Choroid plexus epithelial cell (primary cell): ENCODE measurements around the gene LYRM4.

Source experiments
- DNase-seq: peaks from one replicate; pipeline ENCODE4 v3.0.0-alpha.2; 2010; ENCODE audit warnings: low read depth
- H3K4me3 ChIP-seq: 2 replicates; pipeline ENCODE4 v1.5.1; 2011; ENCODE audit warnings: low read depth, mild to moderate bottlenecking, control low read depth, low read length, moderate library complexity
- TF ChIP-seq, protein P1 (sequence below): conservative IDR thresholded peaks from 2 replicates; pipeline ENCODE4 v1.5.1; 2011; ENCODE audit warnings: low read depth, mild to moderate bottlenecking, control low read depth, inconsistent platforms, low read length, moderate library complexity

LYRM4 gene

DNA sequence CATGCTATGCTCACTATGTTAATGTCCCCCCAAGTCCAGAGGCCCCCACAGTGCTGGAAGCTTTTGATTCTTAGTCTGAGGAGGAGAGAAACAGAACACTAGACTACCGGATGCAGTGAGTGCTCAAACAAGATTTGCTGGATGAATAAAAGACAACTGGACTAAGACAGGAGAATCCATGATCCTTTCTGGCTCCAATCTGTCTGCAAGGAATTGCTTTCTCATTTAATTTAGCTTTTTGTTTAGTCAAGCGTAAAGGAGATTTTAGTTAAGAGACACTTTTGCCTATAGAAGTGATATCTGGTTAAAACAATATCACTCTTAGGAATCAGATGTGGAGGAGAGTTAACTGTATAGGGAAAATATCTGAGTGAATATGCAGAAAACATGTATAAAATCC, 13.5 kb downstream of the LYRM4 start:
- no peak overlapping the region for H3K4me3 ChIP-seq
- TF ChIP-seq, protein P1, sequence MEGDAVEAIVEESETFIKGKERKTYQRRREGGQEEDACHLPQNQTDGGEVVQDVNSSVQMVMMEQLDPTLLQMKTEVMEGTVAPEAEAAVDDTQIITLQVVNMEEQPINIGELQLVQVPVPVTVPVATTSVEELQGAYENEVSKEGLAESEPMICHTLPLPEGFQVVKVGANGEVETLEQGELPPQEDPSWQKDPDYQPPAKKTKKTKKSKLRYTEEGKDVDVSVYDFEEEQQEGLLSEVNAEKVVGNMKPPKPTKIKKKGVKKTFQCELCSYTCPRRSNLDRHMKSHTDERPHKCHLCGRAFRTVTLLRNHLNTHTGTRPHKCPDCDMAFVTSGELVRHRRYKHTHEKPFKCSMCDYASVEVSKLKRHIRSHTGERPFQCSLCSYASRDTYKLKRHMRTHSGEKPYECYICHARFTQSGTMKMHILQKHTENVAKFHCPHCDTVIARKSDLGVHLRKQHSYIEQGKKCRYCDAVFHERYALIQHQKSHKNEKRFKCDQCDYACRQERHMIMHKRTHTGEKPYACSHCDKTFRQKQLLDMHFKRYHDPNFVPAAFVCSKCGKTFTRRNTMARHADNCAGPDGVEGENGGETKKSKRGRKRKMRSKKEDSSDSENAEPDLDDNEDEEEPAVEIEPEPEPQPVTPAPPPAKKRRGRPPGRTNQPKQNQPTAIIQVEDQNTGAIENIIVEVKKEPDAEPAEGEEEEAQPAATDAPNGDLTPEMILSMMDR, result no peak
- no peak for DNase-seq

DNA sequence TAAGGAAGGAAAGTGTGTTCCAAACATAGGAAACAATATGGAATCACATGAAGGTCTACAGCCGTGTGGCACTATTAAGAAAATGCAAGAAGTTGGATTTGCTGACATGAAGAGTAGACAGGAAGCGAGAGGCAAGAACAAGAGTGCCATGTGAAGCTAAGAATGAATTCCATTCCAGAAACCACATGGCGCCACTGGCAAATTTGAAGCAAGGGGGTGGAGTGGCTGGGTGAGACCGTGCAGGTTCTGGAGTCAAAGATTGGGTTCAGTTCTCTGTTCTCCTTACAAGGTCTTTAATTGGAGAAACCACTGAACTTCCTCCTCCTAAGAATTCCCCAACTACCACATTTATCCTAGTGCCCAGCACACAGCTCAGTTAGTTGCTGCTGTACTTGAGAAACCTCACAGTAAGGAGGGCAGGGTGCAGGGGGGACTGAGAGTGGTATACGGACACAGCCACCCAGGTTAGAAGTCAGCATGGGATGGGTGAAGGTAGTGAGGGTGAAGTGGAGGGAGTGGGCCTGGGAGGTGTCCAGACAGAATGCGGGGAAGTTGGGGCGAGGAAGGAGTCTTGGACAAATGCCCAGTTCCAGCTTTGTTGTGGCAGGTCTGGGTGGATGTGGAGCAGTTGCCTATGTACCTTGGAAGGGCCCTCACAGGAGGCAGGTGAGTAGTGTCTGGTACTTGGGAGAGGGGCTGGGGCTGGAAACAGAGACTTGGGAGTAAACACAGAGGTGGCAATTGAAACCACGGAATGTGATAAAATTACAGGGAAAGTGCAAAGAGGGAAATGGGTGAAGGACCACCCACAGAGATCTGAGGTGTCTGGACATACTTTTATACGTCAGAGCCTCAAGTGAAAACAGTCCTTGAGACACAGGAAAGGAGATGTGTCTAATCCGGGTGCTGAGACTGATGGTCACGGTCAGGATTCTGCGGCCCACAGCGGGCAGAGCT, 14.3 kb downstream of the LYRM4 start:
- H3K4me3 ChIP-seq, result no peak overlapping the region
- TF ChIP-seq, protein P1, result no peak
- DNase-seq, result peak; percentile 55

DNA sequence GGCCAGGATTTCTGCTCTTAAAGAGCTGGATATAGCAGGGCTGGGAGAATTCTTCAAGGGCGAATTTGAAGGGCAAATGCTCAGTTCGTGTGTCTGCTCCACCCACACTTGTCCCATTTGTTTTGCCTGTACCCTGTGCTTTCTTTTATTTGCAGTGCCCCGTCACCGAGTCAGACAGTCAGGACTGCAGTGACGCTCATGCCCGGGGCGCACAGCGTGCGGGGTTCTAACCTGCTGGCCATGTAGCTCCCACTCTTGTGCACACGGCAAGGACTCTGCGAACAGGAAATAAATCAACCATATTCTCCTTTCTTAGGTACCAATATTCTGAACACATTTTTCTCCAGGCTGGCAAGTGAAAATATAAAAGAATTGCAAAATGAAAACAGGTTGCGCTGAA, 17.7 kb downstream of the LYRM4 start:
- no peak overlapping the region for H3K4me3 ChIP-seq
- DNase-seq, result no peak
- TF ChIP-seq, protein P1, result no peak

DNA sequence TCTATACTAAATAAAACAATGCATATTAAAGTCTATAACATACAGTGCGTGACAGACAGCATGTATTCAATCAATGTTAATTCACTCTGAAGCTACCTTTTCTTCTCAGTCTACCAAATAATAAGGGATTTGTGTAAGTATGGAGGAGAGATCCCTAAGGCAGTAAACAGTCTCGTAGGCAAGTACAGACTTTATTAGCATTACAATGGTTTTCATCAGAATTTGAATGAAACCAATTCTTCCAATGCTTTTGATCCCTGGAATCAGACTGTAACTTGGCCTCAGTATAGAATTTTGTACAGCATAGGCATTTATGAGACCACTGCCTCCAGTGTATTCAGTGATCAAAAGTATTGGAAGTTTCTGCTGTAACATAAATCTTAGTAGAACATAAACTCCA, 19.5 kb downstream of the LYRM4 start:
- H3K4me3 ChIP-seq, result no peak overlapping the region
- DNase-seq, result no peak
- TF ChIP-seq, protein P1, result no peak

DNA sequence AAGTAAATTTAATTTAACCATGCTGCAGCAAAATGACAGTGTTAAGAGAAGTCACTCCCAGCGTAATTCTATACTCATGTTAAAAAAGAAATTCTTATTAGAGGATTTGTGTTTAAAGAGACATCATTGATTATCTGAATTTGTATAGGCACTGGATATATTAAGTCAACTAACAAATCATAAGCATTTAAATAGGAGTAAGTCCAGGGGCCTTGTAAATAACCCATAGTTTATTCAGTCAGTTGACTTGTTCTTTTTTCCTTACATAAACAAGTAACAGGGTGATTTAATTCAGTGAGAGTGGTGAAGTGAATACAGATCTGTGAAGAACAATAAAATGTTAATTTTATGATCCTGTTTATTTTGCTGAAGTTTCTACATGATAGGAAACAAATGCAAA, 22.4 kb downstream of the LYRM4 start:
- TF ChIP-seq, protein P1, result no peak
- no peak for DNase-seq
- no peak overlapping the region for H3K4me3 ChIP-seq

DNA sequence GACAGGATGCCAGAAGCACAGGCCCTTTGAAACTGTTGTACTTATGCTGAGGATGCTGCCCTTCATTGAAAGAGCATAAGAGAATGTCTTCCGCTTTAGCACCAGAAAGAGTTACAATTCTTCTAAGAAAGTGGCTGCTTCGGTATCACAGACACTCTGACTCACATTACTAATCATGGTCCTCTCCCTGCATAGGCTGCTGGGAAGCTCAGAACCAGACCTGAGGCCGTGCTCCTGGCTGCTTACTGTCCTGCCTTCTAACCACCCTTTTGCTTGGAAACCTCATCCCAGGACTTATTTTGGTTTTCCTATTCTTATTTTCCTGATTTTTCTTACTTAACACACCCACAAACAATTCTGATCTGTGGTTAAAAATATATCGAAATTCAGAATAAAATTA, 22.9 kb downstream of the LYRM4 start:
- TF ChIP-seq, protein P1, result no peak
- no peak for DNase-seq
- H3K4me3 ChIP-seq, result no peak overlapping the region

DNA sequence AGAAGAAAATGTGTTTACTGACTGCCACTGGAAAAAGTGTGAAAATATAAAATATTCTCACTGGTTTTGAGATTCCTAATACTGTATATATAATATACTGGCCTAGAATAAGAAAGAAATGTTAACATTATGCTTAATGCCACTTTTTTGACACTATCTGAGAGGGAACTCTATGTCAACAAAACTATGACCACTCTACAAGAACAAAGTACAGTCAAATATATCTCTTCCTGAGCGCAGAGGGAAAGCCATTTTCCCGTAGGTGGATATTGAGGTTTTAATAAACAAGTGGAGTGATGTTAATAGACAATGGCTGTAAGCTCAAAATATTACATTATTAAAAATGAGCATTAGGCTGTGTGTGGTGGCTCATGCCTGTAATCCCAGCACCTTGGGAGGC, 24.9 kb downstream of the LYRM4 start:
- DNase-seq, result no peak
- no peak overlapping the region for H3K4me3 ChIP-seq
- TF ChIP-seq, protein P1, result no peak
